SK-N-SH (cell line): ENCODE results near the gene MAPK8IP1.

Source experiments
- EP300 ChIP-seq, 2 experiments: IDR thresholded peaks; 2 replicates each; pipeline versions ENCODE4 v1.4.0 to v1.6.1; 2012; ENCODE audit warnings: borderline replicate concordance in 1 of 2, low read depth in 1 of 2, low read length in 1 of 2
- MAX ChIP-seq: IDR thresholded peaks from 2 replicates; pipeline ENCODE4 v1.4.0; 2012; ENCODE audit warnings: low read depth
- SMC3 ChIP-seq: IDR thresholded peaks from 2 replicates; pipeline ENCODE4 v1.6.1; 2012; ENCODE audit warnings: low read depth, low read length, improper control_type of control experiment
- TAF1 ChIP-seq: IDR thresholded peaks from 2 replicates; pipeline ENCODE4 v1.6.1; 2012; ENCODE audit warnings: low read depth, mild to moderate bottlenecking, low read length, moderate library complexity, borderline replicate concordance
- USF1 ChIP-seq: IDR thresholded peaks from 2 replicates; pipeline ENCODE4 v1.4.0; 2012; ENCODE audit warnings: low read depth, borderline replicate concordance
- TF ChIP-seq, protein P1 (sequence below): fragments of 200-600 bp; sonication (generic); IDR thresholded peaks from 2 replicates; pipeline ENCODE4 v1.6.1; 2017; ENCODE audit warnings: antibody characterized with exemption, mild to moderate bottlenecking, moderate library complexity
- TF ChIP-seq, protein P2 (sequence below): IDR thresholded peaks from 2 replicates; pipeline ENCODE4 v1.4.0; 2012; ENCODE audit warnings: low read depth, borderline replicate concordance

- TF ChIP-seq, protein P1, sequence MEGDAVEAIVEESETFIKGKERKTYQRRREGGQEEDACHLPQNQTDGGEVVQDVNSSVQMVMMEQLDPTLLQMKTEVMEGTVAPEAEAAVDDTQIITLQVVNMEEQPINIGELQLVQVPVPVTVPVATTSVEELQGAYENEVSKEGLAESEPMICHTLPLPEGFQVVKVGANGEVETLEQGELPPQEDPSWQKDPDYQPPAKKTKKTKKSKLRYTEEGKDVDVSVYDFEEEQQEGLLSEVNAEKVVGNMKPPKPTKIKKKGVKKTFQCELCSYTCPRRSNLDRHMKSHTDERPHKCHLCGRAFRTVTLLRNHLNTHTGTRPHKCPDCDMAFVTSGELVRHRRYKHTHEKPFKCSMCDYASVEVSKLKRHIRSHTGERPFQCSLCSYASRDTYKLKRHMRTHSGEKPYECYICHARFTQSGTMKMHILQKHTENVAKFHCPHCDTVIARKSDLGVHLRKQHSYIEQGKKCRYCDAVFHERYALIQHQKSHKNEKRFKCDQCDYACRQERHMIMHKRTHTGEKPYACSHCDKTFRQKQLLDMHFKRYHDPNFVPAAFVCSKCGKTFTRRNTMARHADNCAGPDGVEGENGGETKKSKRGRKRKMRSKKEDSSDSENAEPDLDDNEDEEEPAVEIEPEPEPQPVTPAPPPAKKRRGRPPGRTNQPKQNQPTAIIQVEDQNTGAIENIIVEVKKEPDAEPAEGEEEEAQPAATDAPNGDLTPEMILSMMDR = no peak
- TF ChIP-seq USF1 = no peak
- no peak for TF ChIP-seq EP300 (IDR thresholded peaks at IDR 0.05; ENCODE audit: borderline replicate concordance in 1 of 2, low read depth in 1 of 2, low read length in 1 of 2)
- no peak for TF ChIP-seq SMC3
- TF ChIP-seq MAX = no peak
- TF ChIP-seq, protein P2, sequence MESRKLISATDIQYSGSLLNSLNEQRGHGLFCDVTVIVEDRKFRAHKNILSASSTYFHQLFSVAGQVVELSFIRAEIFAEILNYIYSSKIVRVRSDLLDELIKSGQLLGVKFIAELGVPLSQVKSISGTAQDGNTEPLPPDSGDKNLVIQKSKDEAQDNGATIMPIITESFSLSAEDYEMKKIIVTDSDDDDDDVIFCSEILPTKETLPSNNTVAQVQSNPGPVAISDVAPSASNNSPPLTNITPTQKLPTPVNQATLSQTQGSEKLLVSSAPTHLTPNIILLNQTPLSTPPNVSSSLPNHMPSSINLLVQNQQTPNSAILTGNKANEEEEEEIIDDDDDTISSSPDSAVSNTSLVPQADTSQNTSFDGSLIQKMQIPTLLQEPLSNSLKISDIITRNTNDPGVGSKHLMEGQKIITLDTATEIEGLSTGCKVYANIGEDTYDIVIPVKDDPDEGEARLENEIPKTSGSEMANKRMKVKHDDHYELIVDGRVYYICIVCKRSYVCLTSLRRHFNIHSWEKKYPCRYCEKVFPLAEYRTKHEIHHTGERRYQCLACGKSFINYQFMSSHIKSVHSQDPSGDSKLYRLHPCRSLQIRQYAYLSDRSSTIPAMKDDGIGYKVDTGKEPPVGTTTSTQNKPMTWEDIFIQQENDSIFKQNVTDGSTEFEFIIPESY = no peak
- no peak for TF ChIP-seq TAF1
Measured at GRCh38 chr11:45870706-45871105, 14.7 kb upstream of the MAPK8IP1 start.
